Measurements from ENCODE around the gene MMP27. TPM values are rescaled to one million over a fixed set of nuclear protein-coding genes. Genes with fewer than 3 reads are reported as not detected.
"Not testable (repeated sequence)": the region's sequence is repeated elsewhere in the genome, so short reads cannot be mapped to it uniquely, and the experiment has no call there.

Gene MMP27
- total RNA-seq, 4 donors from 2014 or later, result not detected

DNA sequence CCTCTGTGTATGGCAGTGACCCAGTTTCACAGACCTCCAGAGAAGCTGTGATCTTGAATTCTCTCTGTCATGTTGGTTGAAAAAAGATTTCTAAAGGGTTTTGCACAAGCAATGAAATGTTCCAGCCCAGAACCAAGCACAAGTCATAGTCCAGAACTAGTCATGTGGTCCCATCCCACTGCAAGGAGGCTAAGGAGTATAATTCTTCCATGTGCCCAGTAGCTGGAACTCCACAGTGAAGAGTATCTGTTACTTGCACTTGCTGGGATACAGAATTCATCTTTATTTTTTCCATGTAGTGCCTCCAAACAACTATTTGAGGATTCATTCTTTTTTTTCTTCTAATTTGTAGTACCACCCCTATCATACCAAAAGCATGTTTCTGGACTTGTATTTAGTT lies 29.1 kb upstream of the MMP27 start:
- no peaks in the 10 kb centered on the region for H3K9me3 ChIP-seq
- no peaks in the 10 kb centered on the region for H3K36me3 ChIP-seq
- no peaks in the 10 kb centered on the region for H3K4me1 ChIP-seq
- H3K27me3 ChIP-seq, result no peaks in the 10 kb centered on the region
- TF ChIP-seq EP300 (IDR thresholded peaks at IDR 0.05) (no peak), POLR2A (IDR thresholded peaks at IDR 0.05) (no peak), POLR2AphosphoS5 (IDR thresholded peaks at IDR 0.05) (no peak), CTCF (IDR thresholded peaks at IDR 0.05) (no peak)
- H3K27ac ChIP-seq, result no peak overlapping the region
- no peak for ATAC-seq
- no peak overlapping the region for H3K4me3 ChIP-seq

DNA sequence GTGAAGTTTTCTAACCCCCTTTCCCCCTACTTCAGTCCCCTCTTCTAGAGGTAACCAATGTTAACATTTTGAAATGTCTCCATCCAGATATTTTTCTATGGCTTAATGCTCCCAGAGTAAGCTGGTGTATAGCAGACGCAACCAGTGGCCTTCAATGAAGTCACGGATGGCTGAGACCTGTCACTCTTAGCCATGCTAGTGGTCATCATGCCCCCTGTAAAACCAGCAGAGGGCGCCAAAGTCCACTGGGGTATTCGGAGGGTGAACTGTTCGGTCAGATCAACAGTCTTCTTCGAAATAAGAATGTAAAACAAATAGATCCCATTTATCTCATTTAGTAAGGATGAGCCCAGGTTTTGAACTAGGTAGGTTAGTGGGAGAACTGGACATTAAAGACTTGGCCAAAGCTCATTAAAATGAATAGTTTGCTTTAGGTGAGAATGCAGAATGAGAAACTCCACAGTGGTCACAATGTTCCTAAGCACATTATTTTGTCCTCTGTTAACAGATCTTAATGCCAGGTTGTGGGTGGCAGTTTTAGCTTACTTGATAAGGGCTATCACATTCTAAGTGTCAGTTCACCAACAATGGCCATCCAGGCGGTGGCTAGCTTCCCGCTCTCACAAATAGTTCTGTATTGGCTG lies 27.8 kb upstream of the MMP27 start:
- TF ChIP-seq CTCF (IDR thresholded peaks at IDR 0.05) (peak in 1 of 4 experiments; percentile 37), EP300 (IDR thresholded peaks at IDR 0.05) (no peak)

DNA sequence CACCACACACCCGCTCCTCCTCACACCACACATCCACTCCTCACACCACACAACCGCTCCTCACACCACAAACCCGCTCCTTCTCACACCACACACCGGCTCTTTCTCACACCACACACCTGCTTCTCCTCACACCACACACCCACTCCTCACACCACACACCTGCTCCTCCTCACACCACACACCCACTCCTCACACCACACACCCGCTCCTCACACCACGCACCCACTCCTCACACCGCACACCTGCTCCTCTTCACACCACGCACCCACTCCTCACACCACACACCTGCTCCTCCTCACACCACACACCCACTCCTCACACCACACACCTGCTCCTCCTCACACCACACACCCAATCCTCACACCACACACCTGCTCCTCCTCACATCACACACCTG lies 25.4 kb upstream of the MMP27 start:
- not testable (repeated sequence) for H3K27ac ChIP-seq, H3K36me3 ChIP-seq, H3K4me1 ChIP-seq, H3K4me3 ChIP-seq, ATAC-seq, H3K27me3 ChIP-seq, H3K9me3 ChIP-seq
- 36 to 64% methylated on average over 4 to 8 of the region's 8 CpGs for WGBS, 2 donors (ENCODE audit: low coverage in 1 of 2)

More for the DNA sequence above, 27.8 kb upstream of the MMP27 start:
- Histone ChIP-seq H3K36me3 (no peaks in the 10 kb centered on the region), H3K4me3 (no peak overlapping the region), H3K4me1 (no peaks in the 10 kb centered on the region), H3K9me3 (no peaks in the 10 kb centered on the region), H3K27me3 (no peaks in the 10 kb centered on the region), H3K27ac (no peak overlapping the region)
- 60 to 70% methylated on average over 7 to 8 of the region's 8 CpGs for WGBS, 2 donors (ENCODE audit: low coverage in 1 of 2)
- no peak for ATAC-seq

DNA sequence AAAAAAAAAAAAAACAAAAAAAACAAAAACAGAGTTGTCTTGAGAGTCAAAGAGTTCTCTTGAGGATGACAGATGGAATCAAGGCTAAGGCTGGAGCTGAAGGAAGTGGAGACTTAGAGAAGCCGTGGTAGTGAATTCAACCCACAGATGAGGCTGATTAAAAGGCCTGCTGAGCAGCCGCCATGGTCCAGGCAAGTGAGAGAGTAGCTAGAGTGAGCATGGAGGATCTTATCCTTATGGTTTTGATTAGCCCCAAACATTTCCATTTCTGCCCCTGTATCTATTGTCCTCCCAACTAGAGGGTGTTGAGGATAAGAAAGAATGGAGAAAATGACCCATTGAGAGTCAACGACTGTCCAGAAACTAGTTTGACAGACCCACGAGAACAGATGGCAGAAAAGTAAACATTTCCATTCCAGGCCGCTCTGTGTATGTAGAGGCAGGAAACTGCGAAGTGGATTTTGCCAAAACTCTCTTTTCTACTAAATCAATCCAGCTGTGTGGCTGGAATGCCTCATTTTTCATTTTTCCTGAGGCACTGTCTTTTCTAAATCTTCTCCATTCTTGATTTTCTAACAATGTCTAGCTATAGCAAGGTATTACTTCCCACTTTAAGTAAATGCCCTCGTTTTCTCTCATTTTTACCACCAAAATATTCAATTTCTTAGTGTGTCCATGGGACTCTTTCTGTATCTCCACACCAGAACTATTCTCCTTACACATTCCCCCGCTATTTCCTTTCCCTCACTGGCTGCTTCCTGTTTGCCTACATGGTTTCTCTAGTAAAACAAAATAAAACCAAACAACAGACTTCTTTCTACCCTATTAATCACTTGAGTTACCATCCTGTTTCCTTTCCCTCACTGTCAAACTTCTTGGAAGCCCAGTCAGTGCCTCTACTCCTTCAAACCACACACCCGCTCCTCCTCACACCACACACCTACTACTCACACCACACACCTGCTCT lies 24.6 kb upstream of the MMP27 start:
- no peak for TF ChIP-seq POLR2A (IDR thresholded peaks at IDR 0.05)
- TF ChIP-seq EP300 (IDR thresholded peaks at IDR 0.05), result no peak
- TF ChIP-seq CTCF (IDR thresholded peaks at IDR 0.05), result no peak
- TF ChIP-seq POLR2AphosphoS5 (IDR thresholded peaks at IDR 0.05), result no peak
- H3K27ac ChIP-seq, result no peak overlapping the region
- H3K9me3 ChIP-seq, result no peaks in the 10 kb centered on the region
- no peaks in the 10 kb centered on the region for H3K4me1 ChIP-seq
- no peak for ATAC-seq
- H3K27me3 ChIP-seq, result no peaks in the 10 kb centered on the region
- no peaks in the 10 kb centered on the region for H3K36me3 ChIP-seq
- 26 to 42% methylated on average over 9 of the region's 9 CpGs for WGBS, 2 donors (ENCODE audit: low coverage in 1 of 2)
- no peak overlapping the region for H3K4me3 ChIP-seq

- no peak for TF ChIP-seq CTCF (IDR thresholded peaks at IDR 0.05)
- no peak for TF ChIP-seq EP300 (IDR thresholded peaks at IDR 0.05)
- no peak for TF ChIP-seq POLR2A (IDR thresholded peaks at IDR 0.05)
- no peak for TF ChIP-seq POLR2AphosphoS5 (IDR thresholded peaks at IDR 0.05)
- Histone ChIP-seq H3K27me3 (no peaks in the 10 kb centered on the region), H3K4me3 (no peak overlapping the region), H3K4me1 (no peaks in the 10 kb centered on the region), H3K27ac (no peak overlapping the region), H3K36me3 (no peaks in the 10 kb centered on the region), H3K9me3 (no peaks in the 10 kb centered on the region)
- 73% methylated on average over 2 of the region's 2 CpGs; no CpG with 5 or more reads in 1 of the 2 donors for WGBS, 2 donors (ENCODE audit: low coverage in 1 of 2)
- no peak for ATAC-seq
These were observed 22.3 kb upstream of the MMP27 start for GRCh38 chr11:102727890-102728289.

Measured in gastroesophageal sphincter (tissue), 4 donors.